HEK293 (cell line): ENCODE data around the gene OR10AD1.
A peak's percentile ranks its signal among the peaks of the same experiment; 100 is the strongest.

ENCODE experiments used
- OSR2 ChIP-seq: fragments of 450-650 bp; formaldehyde crosslinking; IDR thresholded peaks from 2 replicates; pipeline ENCODE4 v1.5.1; 2016; ENCODE audit warnings: missing biosample characterization, missing genetic modification characterization
- ZBTB21 ChIP-seq: fragments of 450-650 bp; formaldehyde crosslinking; IDR thresholded peaks from 2 replicates; pipeline ENCODE4 v1.5.1; 2017; ENCODE audit warnings: missing biosample characterization, missing genetic modification characterization
- ZFHX2 ChIP-seq: fragments of 450-650 bp; formaldehyde crosslinking; conservative IDR thresholded peaks from 2 replicates; pipeline ENCODE4 v1.5.1; 2016; ENCODE audit warnings: missing biosample characterization, missing genetic modification characterization
- ZFP69B ChIP-seq: fragments of 450-650 bp; formaldehyde crosslinking; IDR thresholded peaks from 2 replicates; pipeline ENCODE4 v1.5.1; 2016; ENCODE audit warnings: missing biosample characterization, missing genetic modification characterization
- ZNF10 ChIP-seq: fragments of 450-650 bp; formaldehyde crosslinking; IDR thresholded peaks from 2 replicates; pipeline ENCODE4 v1.5.1; 2017; ENCODE audit warnings: missing biosample characterization, missing genetic modification characterization
- ZNF221 ChIP-seq: fragments of 450-650 bp; formaldehyde crosslinking; IDR thresholded peaks from 2 replicates; pipeline ENCODE4 v1.5.1; 2017; ENCODE audit warnings: missing biosample characterization, missing genetic modification characterization, borderline replicate concordance
- ZNF292 ChIP-seq: fragments of 450-650 bp; formaldehyde crosslinking; IDR thresholded peaks from 2 replicates; pipeline ENCODE4 v1.5.1; 2016; ENCODE audit warnings: low read depth, missing biosample characterization, missing genetic modification characterization, borderline replicate concordance
- ZNF596 ChIP-seq: fragments of 450-650 bp; IDR thresholded peaks from 2 replicates; pipeline ENCODE4 v1.5.0; 2018; ENCODE audit warnings: missing biosample characterization, mild to moderate bottlenecking, missing genetic modification characterization, moderate library complexity
- ZNF626 ChIP-seq: fragments of 450-650 bp; sonication (Bioruptor Pico); formaldehyde crosslinking; IDR thresholded peaks from 2 replicates; pipeline ENCODE4 v1.5.1; 2018; ENCODE audit warnings: missing biosample characterization, missing genetic modification characterization, inconsistent platforms
- ZNF629 ChIP-seq: fragments of 450-650 bp; formaldehyde crosslinking; IDR thresholded peaks from 2 replicates; pipeline ENCODE4 v1.5.1; 2017; ENCODE audit warnings: missing biosample characterization, missing genetic modification characterization
- ZNF654 ChIP-seq: fragments of 450-650 bp; formaldehyde crosslinking; IDR thresholded peaks from 2 replicates; pipeline ENCODE4 v1.5.1; 2016; ENCODE audit warnings: low read depth, missing biosample characterization, missing genetic modification characterization
- ZNF660 ChIP-seq: fragments of 450-650 bp; IDR thresholded peaks from 2 replicates; pipeline ENCODE4 v1.5.1; 2018; ENCODE audit warnings: missing biosample characterization, mild to moderate bottlenecking, missing genetic modification characterization
- ZNF791 ChIP-seq: fragments of 450-650 bp; formaldehyde crosslinking; IDR thresholded peaks from 2 replicates; pipeline ENCODE4 v1.5.1; 2016; ENCODE audit warnings: missing biosample characterization, missing genetic modification characterization
- ZNF792 ChIP-seq: fragments of 450-650 bp; formaldehyde crosslinking; IDR thresholded peaks from 2 replicates; pipeline ENCODE4 v1.5.1; 2016; ENCODE audit warnings: missing biosample characterization, missing genetic modification characterization
- TF ChIP-seq, protein P1 (sequence below): fragments of 450-650 bp; formaldehyde crosslinking; IDR thresholded peaks from 2 replicates; pipeline ENCODE4 v1.5.1; 2016; ENCODE audit warnings: missing biosample characterization, missing genetic modification characterization
- TF ChIP-seq, protein P2 (sequence below): fragments of 450-650 bp; IDR thresholded peaks from 2 replicates; pipeline ENCODE4 v1.5.1; 2018; ENCODE audit warnings: missing biosample characterization, mild to moderate bottlenecking, missing genetic modification characterization
- TF ChIP-seq, protein P3 (sequence below): fragments of 450-650 bp; formaldehyde crosslinking; IDR thresholded peaks from 2 replicates; pipeline ENCODE4 v1.5.1; 2016; ENCODE audit warnings: missing biosample characterization, missing genetic modification characterization, borderline replicate concordance
- TF ChIP-seq, protein P4 (sequence below): fragments of 450-650 bp; formaldehyde crosslinking; IDR thresholded peaks from 2 replicates; pipeline ENCODE4 v1.5.1; 2016; ENCODE audit warnings: missing biosample characterization, missing genetic modification characterization
- TF ChIP-seq, protein P5 (sequence below): fragments of 450-650 bp; formaldehyde crosslinking; IDR thresholded peaks from 2 replicates; pipeline ENCODE4 v1.5.1; 2016; ENCODE audit warnings: missing biosample characterization, missing genetic modification characterization, borderline replicate concordance
- TF ChIP-seq, protein P6 (sequence below): fragments of 450-650 bp; formaldehyde crosslinking; IDR thresholded peaks from 2 replicates; pipeline ENCODE4 v1.5.1; 2016; ENCODE audit warnings: missing biosample characterization, missing genetic modification characterization

OR10AD1 gene

DNA sequence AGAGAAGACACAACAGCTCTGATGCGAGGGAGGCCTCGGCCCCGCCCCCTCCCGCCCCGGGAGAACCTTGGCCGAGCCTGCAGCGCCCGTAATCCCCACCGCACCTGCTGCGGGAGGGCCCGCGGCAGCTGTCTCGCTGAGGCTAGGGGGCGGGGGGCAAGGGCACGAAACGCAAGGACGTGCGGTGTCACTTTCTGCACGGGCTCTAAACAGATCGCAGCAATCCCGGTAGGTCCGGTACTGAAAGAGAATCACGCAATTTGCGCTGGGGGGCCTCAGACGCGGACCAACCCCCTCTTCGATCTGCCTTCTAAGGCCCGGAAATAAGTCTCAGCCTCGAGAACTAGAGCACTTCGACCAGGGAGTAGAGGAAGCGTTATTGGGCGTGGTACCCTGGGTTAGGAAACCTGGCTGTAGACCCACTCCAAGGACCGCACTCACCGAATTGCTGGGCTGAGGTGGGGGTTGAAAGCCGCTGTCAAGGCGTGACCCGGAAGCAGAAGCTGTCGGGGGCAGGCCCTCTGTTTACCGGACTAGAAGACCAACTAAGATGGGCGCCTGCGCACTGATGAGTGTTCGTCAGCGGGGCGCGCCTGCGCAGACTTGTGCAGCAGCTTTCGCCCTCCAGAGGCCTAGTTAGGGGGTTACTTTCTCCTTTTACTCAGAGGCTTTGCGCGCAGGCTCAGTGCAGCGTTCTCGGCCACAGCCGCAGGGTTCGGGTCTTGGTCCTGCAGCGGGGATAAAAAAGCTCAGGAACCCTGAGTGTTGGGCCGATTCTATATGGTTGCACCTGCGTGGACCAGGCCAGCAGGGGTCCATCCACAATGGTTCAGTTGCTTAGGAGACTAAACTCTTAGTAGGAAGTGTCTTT lies 45.8 kb downstream of the OR10AD1 start, which contains the start of gene ASB8 (continued):
- TF ChIP-seq, protein P1, sequence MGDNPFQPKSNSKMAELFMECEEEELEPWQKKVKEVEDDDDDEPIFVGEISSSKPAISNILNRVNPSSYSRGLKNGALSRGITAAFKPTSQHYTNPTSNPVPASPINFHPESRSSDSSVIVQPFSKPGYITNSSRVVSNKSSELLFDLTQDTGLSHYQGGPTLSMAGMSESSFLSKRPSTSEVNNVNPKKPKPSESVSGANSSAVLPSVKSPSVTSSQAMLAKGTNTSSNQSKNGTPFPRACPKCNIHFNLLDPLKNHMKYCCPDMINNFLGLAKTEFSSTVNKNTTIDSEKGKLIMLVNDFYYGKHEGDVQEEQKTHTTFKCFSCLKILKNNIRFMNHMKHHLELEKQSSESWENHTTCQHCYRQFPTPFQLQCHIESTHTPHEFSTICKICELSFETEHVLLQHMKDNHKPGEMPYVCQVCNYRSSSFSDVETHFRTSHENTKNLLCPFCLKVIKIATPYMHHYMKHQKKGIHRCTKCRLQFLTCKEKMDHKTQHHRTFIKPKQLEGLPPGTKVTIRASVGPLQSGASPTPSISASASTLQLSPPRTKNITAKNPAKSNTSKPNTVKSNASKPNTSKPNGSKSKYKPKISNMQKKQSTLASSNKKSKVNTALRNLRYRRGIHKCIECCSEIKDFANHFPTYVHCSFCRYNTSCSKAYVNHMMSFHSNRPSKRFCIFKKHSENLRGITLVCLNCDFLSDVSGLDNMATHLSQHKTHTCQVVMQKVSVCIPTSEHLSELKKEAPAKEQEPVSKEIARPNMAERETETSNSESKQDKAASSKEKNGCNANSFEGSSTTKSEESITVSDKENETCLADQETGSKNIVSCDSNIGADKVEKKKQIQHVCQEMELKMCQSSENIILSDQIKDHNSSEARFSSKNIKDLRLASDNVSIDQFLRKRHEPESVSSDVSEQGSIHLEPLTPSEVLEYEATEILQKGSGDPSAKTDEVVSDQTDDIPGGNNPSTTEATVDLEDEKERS (tag by site-specific recombination) = no peak
- TF ChIP-seq ZNF791 (tag by site-specific recombination) = no peak
- TF ChIP-seq, protein P2, sequence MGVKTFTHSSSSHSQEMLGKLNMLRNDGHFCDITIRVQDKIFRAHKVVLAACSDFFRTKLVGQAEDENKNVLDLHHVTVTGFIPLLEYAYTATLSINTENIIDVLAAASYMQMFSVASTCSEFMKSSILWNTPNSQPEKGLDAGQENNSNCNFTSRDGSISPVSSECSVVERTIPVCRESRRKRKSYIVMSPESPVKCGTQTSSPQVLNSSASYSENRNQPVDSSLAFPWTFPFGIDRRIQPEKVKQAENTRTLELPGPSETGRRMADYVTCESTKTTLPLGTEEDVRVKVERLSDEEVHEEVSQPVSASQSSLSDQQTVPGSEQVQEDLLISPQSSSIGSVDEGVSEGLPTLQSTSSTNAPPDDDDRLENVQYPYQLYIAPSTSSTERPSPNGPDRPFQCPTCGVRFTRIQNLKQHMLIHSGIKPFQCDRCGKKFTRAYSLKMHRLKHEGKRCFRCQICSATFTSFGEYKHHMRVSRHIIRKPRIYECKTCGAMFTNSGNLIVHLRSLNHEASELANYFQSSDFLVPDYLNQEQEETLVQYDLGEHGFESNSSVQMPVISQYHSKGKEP (tag by site-specific recombination) = no peak
- peak; percentile 67 for TF ChIP-seq ZNF629 (tag by site-specific recombination)
- no peak for TF ChIP-seq ZNF221 (tag by site-specific recombination)
- TF ChIP-seq, protein P3, sequence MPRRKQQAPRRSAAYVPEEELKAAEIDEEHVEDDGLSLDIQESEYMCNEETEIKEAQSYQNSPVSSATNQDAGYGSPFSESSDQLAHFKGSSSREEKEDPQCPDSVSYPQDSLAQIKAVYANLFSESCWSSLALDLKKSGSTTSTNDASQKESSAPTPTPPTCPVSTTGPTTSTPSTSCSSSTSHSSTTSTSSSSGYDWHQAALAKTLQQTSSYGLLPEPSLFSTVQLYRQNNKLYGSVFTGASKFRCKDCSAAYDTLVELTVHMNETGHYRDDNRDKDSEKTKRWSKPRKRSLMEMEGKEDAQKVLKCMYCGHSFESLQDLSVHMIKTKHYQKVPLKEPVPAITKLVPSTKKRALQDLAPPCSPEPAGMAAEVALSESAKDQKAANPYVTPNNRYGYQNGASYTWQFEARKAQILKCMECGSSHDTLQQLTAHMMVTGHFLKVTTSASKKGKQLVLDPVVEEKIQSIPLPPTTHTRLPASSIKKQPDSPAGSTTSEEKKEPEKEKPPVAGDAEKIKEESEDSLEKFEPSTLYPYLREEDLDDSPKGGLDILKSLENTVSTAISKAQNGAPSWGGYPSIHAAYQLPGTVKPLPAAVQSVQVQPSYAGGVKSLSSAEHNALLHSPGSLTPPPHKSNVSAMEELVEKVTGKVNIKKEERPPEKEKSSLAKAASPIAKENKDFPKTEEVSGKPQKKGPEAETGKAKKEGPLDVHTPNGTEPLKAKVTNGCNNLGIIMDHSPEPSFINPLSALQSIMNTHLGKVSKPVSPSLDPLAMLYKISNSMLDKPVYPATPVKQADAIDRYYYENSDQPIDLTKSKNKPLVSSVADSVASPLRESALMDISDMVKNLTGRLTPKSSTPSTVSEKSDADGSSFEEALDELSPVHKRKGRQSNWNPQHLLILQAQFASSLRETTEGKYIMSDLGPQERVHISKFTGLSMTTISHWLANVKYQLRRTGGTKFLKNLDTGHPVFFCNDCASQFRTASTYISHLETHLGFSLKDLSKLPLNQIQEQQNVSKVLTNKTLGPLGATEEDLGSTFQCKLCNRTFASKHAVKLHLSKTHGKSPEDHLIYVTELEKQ (tag by site-specific recombination) = no peak
- peak; percentile 52; the same call in 1 of the 2 replicates for TF ChIP-seq ZFP69B (tag by site-specific recombination)
- no peak for TF ChIP-seq ZNF292 (tag by site-specific recombination)
- 0 out of 2 replicates have a peak, but pooled peaks have one; percentile 29 for TF ChIP-seq ZNF792
- no peak for TF ChIP-seq ZBTB21 (tag by site-specific recombination)
- TF ChIP-seq OSR2 (tag by site-specific recombination) = no peak
- no peak for TF ChIP-seq ZNF654 (tag by site-specific recombination)
- TF ChIP-seq, protein P4, sequence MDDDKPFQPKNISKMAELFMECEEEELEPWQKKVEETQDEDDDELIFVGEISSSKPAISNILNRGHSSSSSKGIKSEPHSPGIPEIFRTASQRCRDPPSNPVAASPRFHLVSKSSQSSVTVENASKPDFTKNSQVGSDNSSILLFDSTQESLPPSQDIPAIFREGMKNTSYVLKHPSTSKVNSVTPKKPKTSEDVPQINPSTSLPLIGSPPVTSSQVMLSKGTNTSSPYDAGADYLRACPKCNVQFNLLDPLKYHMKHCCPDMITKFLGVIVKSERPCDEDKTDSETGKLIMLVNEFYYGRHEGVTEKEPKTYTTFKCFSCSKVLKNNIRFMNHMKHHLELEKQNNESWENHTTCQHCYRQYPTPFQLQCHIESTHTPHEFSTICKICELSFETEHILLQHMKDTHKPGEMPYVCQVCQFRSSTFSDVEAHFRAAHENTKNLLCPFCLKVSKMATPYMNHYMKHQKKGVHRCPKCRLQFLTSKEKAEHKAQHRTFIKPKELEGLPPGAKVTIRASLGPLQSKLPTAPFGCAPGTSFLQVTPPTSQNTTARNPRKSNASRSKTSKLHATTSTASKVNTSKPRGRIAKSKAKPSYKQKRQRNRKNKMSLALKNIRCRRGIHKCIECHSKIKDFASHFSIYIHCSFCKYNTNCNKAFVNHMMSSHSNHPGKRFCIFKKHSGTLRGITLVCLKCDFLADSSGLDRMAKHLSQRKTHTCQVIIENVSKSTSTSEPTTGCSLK (tag by site-specific recombination) = no peak
- TF ChIP-seq, protein P5, sequence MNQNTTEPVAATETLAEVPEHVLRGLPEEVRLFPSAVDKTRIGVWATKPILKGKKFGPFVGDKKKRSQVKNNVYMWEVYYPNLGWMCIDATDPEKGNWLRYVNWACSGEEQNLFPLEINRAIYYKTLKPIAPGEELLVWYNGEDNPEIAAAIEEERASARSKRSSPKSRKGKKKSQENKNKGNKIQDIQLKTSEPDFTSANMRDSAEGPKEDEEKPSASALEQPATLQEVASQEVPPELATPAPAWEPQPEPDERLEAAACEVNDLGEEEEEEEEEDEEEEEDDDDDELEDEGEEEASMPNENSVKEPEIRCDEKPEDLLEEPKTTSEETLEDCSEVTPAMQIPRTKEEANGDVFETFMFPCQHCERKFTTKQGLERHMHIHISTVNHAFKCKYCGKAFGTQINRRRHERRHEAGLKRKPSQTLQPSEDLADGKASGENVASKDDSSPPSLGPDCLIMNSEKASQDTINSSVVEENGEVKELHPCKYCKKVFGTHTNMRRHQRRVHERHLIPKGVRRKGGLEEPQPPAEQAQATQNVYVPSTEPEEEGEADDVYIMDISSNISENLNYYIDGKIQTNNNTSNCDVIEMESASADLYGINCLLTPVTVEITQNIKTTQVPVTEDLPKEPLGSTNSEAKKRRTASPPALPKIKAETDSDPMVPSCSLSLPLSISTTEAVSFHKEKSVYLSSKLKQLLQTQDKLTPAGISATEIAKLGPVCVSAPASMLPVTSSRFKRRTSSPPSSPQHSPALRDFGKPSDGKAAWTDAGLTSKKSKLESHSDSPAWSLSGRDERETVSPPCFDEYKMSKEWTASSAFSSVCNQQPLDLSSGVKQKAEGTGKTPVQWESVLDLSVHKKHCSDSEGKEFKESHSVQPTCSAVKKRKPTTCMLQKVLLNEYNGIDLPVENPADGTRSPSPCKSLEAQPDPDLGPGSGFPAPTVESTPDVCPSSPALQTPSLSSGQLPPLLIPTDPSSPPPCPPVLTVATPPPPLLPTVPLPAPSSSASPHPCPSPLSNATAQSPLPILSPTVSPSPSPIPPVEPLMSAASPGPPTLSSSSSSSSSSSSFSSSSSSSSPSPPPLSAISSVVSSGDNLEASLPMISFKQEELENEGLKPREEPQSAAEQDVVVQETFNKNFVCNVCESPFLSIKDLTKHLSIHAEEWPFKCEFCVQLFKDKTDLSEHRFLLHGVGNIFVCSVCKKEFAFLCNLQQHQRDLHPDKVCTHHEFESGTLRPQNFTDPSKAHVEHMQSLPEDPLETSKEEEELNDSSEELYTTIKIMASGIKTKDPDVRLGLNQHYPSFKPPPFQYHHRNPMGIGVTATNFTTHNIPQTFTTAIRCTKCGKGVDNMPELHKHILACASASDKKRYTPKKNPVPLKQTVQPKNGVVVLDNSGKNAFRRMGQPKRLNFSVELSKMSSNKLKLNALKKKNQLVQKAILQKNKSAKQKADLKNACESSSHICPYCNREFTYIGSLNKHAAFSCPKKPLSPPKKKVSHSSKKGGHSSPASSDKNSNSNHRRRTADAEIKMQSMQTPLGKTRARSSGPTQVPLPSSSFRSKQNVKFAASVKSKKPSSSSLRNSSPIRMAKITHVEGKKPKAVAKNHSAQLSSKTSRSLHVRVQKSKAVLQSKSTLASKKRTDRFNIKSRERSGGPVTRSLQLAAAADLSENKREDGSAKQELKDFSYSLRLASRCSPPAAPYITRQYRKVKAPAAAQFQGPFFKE = no peak
- TF ChIP-seq ZNF660 (tag by site-specific recombination) = no peak
- peak; percentile 27; the same call in 1 of the 2 replicates for TF ChIP-seq ZFHX2
- TF ChIP-seq ZNF626 = no peak
- no peak for TF ChIP-seq ZNF596 (tag by site-specific recombination)
- TF ChIP-seq ZNF10 (tag by site-specific recombination) = peak; percentile 86
- TF ChIP-seq, protein P6, sequence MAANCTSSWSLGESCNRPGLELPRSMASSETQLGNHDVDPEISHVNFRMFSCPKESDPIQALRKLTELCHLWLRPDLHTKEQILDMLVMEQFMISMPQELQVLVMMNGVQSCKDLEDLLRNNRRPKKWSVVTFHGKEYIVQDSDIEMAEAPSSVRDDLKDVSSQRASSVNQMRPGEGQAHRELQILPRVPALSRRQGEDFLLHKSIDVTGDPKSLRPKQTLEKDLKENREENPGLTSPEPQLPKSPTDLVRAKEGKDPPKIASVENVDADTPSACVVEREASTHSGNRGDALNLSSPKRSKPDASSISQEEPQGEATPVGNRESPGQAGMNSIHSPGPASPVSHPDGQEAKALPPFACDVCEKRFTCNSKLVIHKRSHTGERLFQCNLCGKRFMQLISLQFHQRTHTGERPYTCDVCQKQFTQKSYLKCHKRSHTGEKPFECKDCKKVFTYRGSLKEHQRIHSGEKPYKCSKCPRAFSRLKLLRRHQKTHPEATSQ (tag by site-specific recombination) = no peak
